ENCODE results near the gene PEDS1. TPM values are rescaled to one million over a fixed set of nuclear protein-coding genes. Genes with fewer than 3 reads are reported as not detected.
A peak's percentile ranks its signal among the peaks of the same experiment; 100 is the strongest.
"Not testable (repeated sequence)": the region's sequence is repeated elsewhere in the genome, so short reads cannot be mapped to it uniquely, and the experiment has no call there.

PEDS1 gene
- total RNA-seq, 2 experiments from 2014 or later = 28.7 to 30.2 TPM

- Mint-ChIP-seq H3K4me1 (ENCODE audit: low read depth) (peaks cover 24% of the 10 kb centered on the region), H3K27ac (peak overlapping the region; percentile 43), H3K9me3 (ENCODE audit: insufficient read depth) (no peaks in the 10 kb centered on the region), H3K4me3 (peak overlapping the region; percentile 53), H3K36me3 (ENCODE audit: low read depth) (peaks cover 16% of the 10 kb centered on the region), H3K27me3 (ENCODE audit: low read depth) (peaks cover 12% of the 10 kb centered on the region)
- DNase-seq = peak; percentile 39
- ChIA-PET POLR2A (interaction anchor here (0.8 kb wide), 1 partner anchor 273 kb away, joined by 3 read pairs; no protein-coding TSS in a partner anchor), CTCF (interaction anchor here (0.9 to 8.7 kb wide), 8 partner anchors 20 to 386 kb away, joined by 3 to 144 read pairs (median 6); no protein-coding TSS in a partner anchor)
- ATAC-seq = no peak
Measured at GRCh38 chr20:50189681-50190250, 36.2 kb upstream of the PEDS1 start.

GRCh38 chr20:50188879-50189680, 35.6 kb upstream of the PEDS1 start:
- H3K27ac Mint-ChIP-seq = peak overlapping the region; percentile 43
- ATAC-seq (no peak), DNase-seq (no peak)
- H3K27me3 Mint-ChIP-seq (ENCODE audit: low read depth) = peaks cover 17% of the 10 kb centered on the region
- peaks cover 11% of the 10 kb centered on the region for H3K36me3 Mint-ChIP-seq (ENCODE audit: low read depth)
- H3K4me1 Mint-ChIP-seq (ENCODE audit: low read depth) = peaks cover 19% of the 10 kb centered on the region
- no peak overlapping the region for H3K4me3 Mint-ChIP-seq
- no peaks in the 10 kb centered on the region for H3K9me3 Mint-ChIP-seq (ENCODE audit: insufficient read depth)
- ChIA-PET CTCF (interaction anchor here (0.9 to 8.7 kb wide), 8 partner anchors 12 to 390 kb away, joined by 3 to 144 read pairs (median 4); no protein-coding TSS in a partner anchor), POLR2A (interaction anchor here (0.8 kb wide), 1 partner anchor 274 kb away, joined by 3 read pairs; no protein-coding TSS in a partner anchor)

- H3K4me1 Mint-ChIP-seq (ENCODE audit: low read depth) = peaks cover 12% of the 10 kb centered on the region
- peaks cover 20% of the 10 kb centered on the region for H3K27me3 Mint-ChIP-seq (ENCODE audit: low read depth)
- no peaks in the 10 kb centered on the region for H3K9me3 Mint-ChIP-seq (ENCODE audit: insufficient read depth)
- ChIA-PET CTCF (interaction anchor here (0.8 to 8.7 kb wide), 15 partner anchors 9 to 564 kb away, joined by 3 to 144 read pairs (median 4); no protein-coding TSS in a partner anchor), POLR2A (no interaction called here)
- DNase-seq (no peak), ATAC-seq (no peak)
- H3K36me3 Mint-ChIP-seq (ENCODE audit: low read depth) = peaks cover 7% of the 10 kb centered on the region
- H3K4me3 Mint-ChIP-seq = no peak overlapping the region
- H3K27ac Mint-ChIP-seq = no peak overlapping the region
Measured at GRCh38 chr20:50188287-50188688, 34.8 kb upstream of the PEDS1 start.

- Mint-ChIP-seq H3K4me1 (ENCODE audit: low read depth) (peaks cover 7% of the 10 kb centered on the region), H3K36me3 (ENCODE audit: low read depth) (no peaks in the 10 kb centered on the region), H3K9me3 (ENCODE audit: insufficient read depth) (no peaks in the 10 kb centered on the region), H3K27me3 (ENCODE audit: low read depth) (peaks cover 24% of the 10 kb centered on the region), H3K4me3 (no peak overlapping the region), H3K27ac (no peak overlapping the region)
- DNase-seq (no peak), ATAC-seq (no peak)
- CTCF ChIA-PET = interaction anchor here (0.8 to 8.7 kb wide), 15 partner anchors 8 to 564 kb away, joined by 3 to 144 read pairs (median 4); no protein-coding TSS in a partner anchor
- POLR2A ChIA-PET = interaction anchor here (0.6 kb wide), 1 partner anchor 1079 kb away, joined by 4 read pairs; no protein-coding TSS in a partner anchor
Measured at GRCh38 chr20:50187403-50188051, 34.0 kb upstream of the PEDS1 start.

GRCh38 chr20:50186987-50187402, 33.5 kb upstream of the PEDS1 start:
- peaks cover 7% of the 10 kb centered on the region for H3K4me1 Mint-ChIP-seq (ENCODE audit: low read depth)
- peaks cover 24% of the 10 kb centered on the region for H3K27me3 Mint-ChIP-seq (ENCODE audit: low read depth)
- no peaks in the 10 kb centered on the region for H3K9me3 Mint-ChIP-seq (ENCODE audit: insufficient read depth)
- H3K36me3 Mint-ChIP-seq (ENCODE audit: low read depth) = no peaks in the 10 kb centered on the region
- no peak overlapping the region for H3K4me3 Mint-ChIP-seq
- CTCF ChIA-PET = interaction anchor here (0.9 to 8.7 kb wide), 9 partner anchors 9 to 402 kb away, joined by 3 to 144 read pairs (median 4); no protein-coding TSS in a partner anchor
- no peak overlapping the region for H3K27ac Mint-ChIP-seq
- no peak for DNase-seq
- POLR2A ChIA-PET = interaction anchor here (0.6 kb wide), 1 partner anchor 1078 kb away, joined by 4 read pairs; no protein-coding TSS in a partner anchor
- ATAC-seq = no peak

GRCh38 chr20:50186151-50186885, 32.8 kb upstream of the PEDS1 start:
- POLR2A ChIA-PET = interaction anchor here (0.6 kb wide), 1 partner anchor 1078 kb away, joined by 4 read pairs; no protein-coding TSS in a partner anchor
- DNase-seq = peak; percentile 92
- H3K4me3 Mint-ChIP-seq = no peak overlapping the region

GRCh38 chr20:50185426-50185825, 31.9 kb upstream of the PEDS1 start:
- H3K9me3 Mint-ChIP-seq (ENCODE audit: insufficient read depth) = no peaks in the 10 kb centered on the region
- no peak overlapping the region for H3K27ac Mint-ChIP-seq
- CTCF ChIA-PET = interaction anchor here (0.6 to 8.7 kb wide), 10 partner anchors 8 to 403 kb away, joined by 3 to 144 read pairs (median 4); no protein-coding TSS in a partner anchor
- POLR2A ChIA-PET = no interaction called here
- H3K4me1 Mint-ChIP-seq (ENCODE audit: low read depth) = peaks cover 7% of the 10 kb centered on the region
- no peak overlapping the region for H3K4me3 Mint-ChIP-seq
- no peaks in the 10 kb centered on the region for H3K36me3 Mint-ChIP-seq (ENCODE audit: low read depth)
- no peak for ATAC-seq
- peaks cover 24% of the 10 kb centered on the region for H3K27me3 Mint-ChIP-seq (ENCODE audit: low read depth)
- no peak for DNase-seq

More at GRCh38 chr20:50186151-50186885, 32.8 kb upstream of the PEDS1 start:
- ATAC-seq = no peak
- Mint-ChIP-seq H3K9me3 (ENCODE audit: insufficient read depth) (no peaks in the 10 kb centered on the region), H3K27ac (no peak overlapping the region), H3K27me3 (ENCODE audit: low read depth) (peaks cover 24% of the 10 kb centered on the region), H3K36me3 (ENCODE audit: low read depth) (no peaks in the 10 kb centered on the region), H3K4me1 (ENCODE audit: low read depth) (peaks cover 7% of the 10 kb centered on the region)
- CTCF ChIA-PET = interaction anchor here (0.6 to 8.7 kb wide), 11 partner anchors 9 to 403 kb away, joined by 3 to 144 read pairs (median 3); no protein-coding TSS in a partner anchor

- Mint-ChIP-seq H3K36me3 (ENCODE audit: low read depth) (no peaks in the 10 kb centered on the region), H3K4me1 (ENCODE audit: low read depth) (peaks cover 5% of the 10 kb centered on the region), H3K9me3 (ENCODE audit: insufficient read depth) (no peaks in the 10 kb centered on the region), H3K27me3 (ENCODE audit: low read depth) (peaks cover 29% of the 10 kb centered on the region), H3K4me3 (no peak overlapping the region), H3K27ac (no peak overlapping the region)
- CTCF ChIA-PET = interaction anchor here (1.9 to 8.7 kb wide), 2 partner anchors 203 to 281 kb away, joined by 4 to 144 read pairs; no protein-coding TSS in a partner anchor
- POLR2A ChIA-PET = interaction anchor here (0.7 kb wide), 1 partner anchor 289 kb away, joined by 3 read pairs; no protein-coding TSS in a partner anchor
- DNase-seq = no peak
- no peak for ATAC-seq
Measured at GRCh38 chr20:50182346-50182745, 28.8 kb upstream of the PEDS1 start.

- no peak for ATAC-seq
- ChIA-PET POLR2A (no interaction called here), CTCF (interaction anchor here (1.2 to 8.7 kb wide), 4 partner anchors 11 to 282 kb away, joined by 6 to 144 read pairs (median 36); no protein-coding TSS in a partner anchor)
- H3K4me3 Mint-ChIP-seq = no peak overlapping the region
- no peak for DNase-seq
- H3K27ac Mint-ChIP-seq = no peak overlapping the region
- H3K4me1 Mint-ChIP-seq (ENCODE audit: low read depth) = peaks cover 3% of the 10 kb centered on the region
- H3K27me3 Mint-ChIP-seq (ENCODE audit: low read depth) = peaks cover 29% of the 10 kb centered on the region
- no peaks in the 10 kb centered on the region for H3K9me3 Mint-ChIP-seq (ENCODE audit: insufficient read depth)
- H3K36me3 Mint-ChIP-seq (ENCODE audit: low read depth) = no peaks in the 10 kb centered on the region
Measured at GRCh38 chr20:50181344-50181743, 27.8 kb upstream of the PEDS1 start.

- H3K27me3 Mint-ChIP-seq (ENCODE audit: low read depth) = peaks cover 10% of the 10 kb centered on the region
- ATAC-seq; H3K9me3 Mint-ChIP-seq (ENCODE audit: insufficient read depth); H3K27ac Mint-ChIP-seq; H3K36me3 Mint-ChIP-seq (ENCODE audit: low read depth); DNase-seq; H3K4me3 Mint-ChIP-seq; H3K4me1 Mint-ChIP-seq (ENCODE audit: low read depth); POLR2A ChIA-PET: not testable (repeated sequence)
- CTCF ChIA-PET = interaction anchor here (0.6 to 5.9 kb wide), 23 partner anchors 9 to 421 kb away, joined by 3 to 37 read pairs (median 5); partner anchors contain the start of gene PEDS1
Measured at GRCh38 chr20:50178672-50179071, 25.1 kb upstream of the PEDS1 start.

Measured in activated CD8-positive, alpha-beta T cell treated with anti-CD3 and anti-CD28 coated beads, Interleukin-2, amount 10 ng/mL, durations not matched to agents 7 days and 5 days (primary cell).